ENCODE results near the gene CUL7. TPM values are rescaled to one million over a fixed set of nuclear protein-coding genes. Genes with fewer than 3 reads are reported as not detected.

CUL7 gene
- total and polyA plus RNA-seq, 12 donors: 4.2 to 11.2 (median 8.5) TPM

GRCh38 chr6:43037197-43037596, 16.5 kb downstream of the CUL7 start:
- Histone ChIP-seq H3K36me3 (peaks cover 0 to 91% (median 18%) of the 10 kb centered on the region in 9 donors), H3K27me3 (no peaks in the 10 kb centered on the region), H3K9me3 (no peaks in the 10 kb centered on the region), H3K4me3 (no peak overlapping the region), H3K4me1 (peaks cover 0 to 30% (median 17%) of the 10 kb centered on the region in 9 donors), H3K27ac (peak overlapping the region in 3 of 10 donors; percentile 42 to 56 (median 56))
- peak in 7 of 8 donors; percentile 14 to 56 (median 37) for ATAC-seq
- peak in 1 of 9 donors; percentile 24 for TF ChIP-seq CTCF (IDR thresholded peaks at IDR 0.05)
- intact Hi-C loops (cut with DNase I): no loop called here
- WGBS, 2 donors: 51 to 72% methylated on average over 5 of the region's 5 CpGs
- DNase-seq: peak in 1 of 2 donors; percentile 43

DNA sequence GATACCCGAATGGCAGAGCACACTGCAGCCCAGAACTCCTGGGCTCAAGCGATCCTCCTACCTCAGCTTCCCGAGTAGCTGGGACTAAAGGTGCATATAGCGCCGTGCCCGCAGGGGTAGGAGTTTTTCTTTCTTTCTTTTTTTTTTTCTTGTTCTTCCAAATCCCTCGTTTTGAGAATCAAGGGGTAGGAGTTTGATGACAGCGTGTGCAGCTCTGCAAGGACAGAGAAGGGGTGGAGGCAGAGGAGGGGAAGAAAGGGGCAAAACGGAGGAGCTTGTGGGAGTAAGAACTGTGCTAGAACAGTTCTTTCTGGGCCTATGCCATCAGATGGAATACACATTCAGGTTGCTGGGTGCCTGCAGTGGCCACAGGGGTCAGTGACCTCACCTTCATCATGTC, 16.9 kb downstream of the CUL7 start:
- Histone ChIP-seq H3K36me3 (peaks cover 0 to 94% (median 18%) of the 10 kb centered on the region in 9 donors), H3K27me3 (no peaks in the 10 kb centered on the region), H3K9me3 (no peaks in the 10 kb centered on the region), H3K4me1 (peaks cover 0 to 30% (median 17%) of the 10 kb centered on the region in 9 donors), H3K27ac (peak overlapping the region in 4 of 10 donors; percentile 42 to 64 (median 56)), H3K4me3 (no peak overlapping the region)
- intact Hi-C loops (cut with DNase I): no loop called here
- DNase-seq: no peak
- TF ChIP-seq CTCF (IDR thresholded peaks at IDR 0.05): no peak
- 89% methylated on average over 9 of the region's 9 CpGs for WGBS, 2 donors
- ATAC-seq: peak in 1 of 8 donors; percentile 18

DNA sequence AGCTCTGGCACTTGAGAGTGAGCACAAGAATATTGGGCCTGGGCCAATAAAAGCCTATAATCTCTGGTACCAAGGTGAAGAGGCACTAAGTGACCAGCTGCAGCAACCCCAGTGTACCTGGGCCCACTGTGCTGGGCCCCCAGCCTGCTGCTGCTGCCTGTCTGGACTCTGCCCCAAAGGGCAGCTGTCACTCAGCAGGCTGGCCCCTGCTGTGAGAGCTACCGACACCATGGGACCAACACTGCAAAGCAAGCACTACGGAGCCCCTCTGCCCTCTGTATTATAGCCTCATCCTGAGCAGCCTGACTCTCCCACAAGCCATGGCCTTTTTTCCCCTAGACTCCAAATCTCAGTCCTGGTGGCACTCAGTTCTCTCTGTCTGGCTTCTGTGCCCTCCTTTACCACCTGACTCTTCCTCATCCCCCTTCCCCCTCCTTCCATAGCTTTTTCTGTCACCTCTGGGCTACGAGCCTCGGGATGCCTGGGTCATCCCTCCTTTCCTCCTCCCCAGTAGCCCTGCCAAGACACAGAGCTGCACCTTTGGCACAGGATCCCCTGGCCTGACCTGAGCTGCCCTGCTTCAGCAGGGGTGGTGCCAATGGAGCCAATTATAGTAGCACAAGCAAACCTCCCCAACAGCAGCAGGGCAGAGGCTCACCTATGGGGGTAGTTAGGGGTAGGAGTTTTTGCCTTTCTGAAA, 18.0 kb downstream of the CUL7 start:
- Histone ChIP-seq H3K4me1 (peaks cover 0 to 30% (median 17%) of the 10 kb centered on the region in 9 donors), H3K27me3 (no peaks in the 10 kb centered on the region), H3K9me3 (no peaks in the 10 kb centered on the region), H3K36me3 (peaks cover 0 to 97% (median 17%) of the 10 kb centered on the region in 9 donors), H3K4me3 (no peak overlapping the region), H3K27ac (peak overlapping the region in 9 of 10 donors; percentile 11 to 82 (median 54))
- ATAC-seq: peak; percentile 78 to 97 (median 90)
- 46 to 66% methylated on average over 4 of the region's 4 CpGs for WGBS, 2 donors
- peak; percentile 59 to 77 for DNase-seq
- intact Hi-C loops (cut with DNase I): no loop called here
- TF ChIP-seq CTCF (IDR thresholded peaks at IDR 0.05): no peak

GRCh38 chr6:43034190-43034525, 19.5 kb downstream of the CUL7 start:
- H3K36me3 ChIP-seq: peaks cover 0 to 99% (median 21%) of the 10 kb centered on the region in 9 donors
- no peak for ATAC-seq
- WGBS, 2 donors: 92 to 94% methylated on average over 2 of the region's 2 CpGs

More at GRCh38 chr6:43034190-43034525, 19.5 kb downstream of the CUL7 start:
- no peak for TF ChIP-seq CTCF (IDR thresholded peaks at IDR 0.05)
- Histone ChIP-seq H3K27ac (no peak overlapping the region), H3K4me3 (no peak overlapping the region), H3K27me3 (no peaks in the 10 kb centered on the region), H3K9me3 (no peaks in the 10 kb centered on the region), H3K4me1 (peaks cover 0 to 30% (median 17%) of the 10 kb centered on the region in 9 donors)
- intact Hi-C loops (cut with DNase I): no loop called here
- no peak for DNase-seq
